ENCODE measurements around the gene RRP8.

The RRP8 gene

DNA sequence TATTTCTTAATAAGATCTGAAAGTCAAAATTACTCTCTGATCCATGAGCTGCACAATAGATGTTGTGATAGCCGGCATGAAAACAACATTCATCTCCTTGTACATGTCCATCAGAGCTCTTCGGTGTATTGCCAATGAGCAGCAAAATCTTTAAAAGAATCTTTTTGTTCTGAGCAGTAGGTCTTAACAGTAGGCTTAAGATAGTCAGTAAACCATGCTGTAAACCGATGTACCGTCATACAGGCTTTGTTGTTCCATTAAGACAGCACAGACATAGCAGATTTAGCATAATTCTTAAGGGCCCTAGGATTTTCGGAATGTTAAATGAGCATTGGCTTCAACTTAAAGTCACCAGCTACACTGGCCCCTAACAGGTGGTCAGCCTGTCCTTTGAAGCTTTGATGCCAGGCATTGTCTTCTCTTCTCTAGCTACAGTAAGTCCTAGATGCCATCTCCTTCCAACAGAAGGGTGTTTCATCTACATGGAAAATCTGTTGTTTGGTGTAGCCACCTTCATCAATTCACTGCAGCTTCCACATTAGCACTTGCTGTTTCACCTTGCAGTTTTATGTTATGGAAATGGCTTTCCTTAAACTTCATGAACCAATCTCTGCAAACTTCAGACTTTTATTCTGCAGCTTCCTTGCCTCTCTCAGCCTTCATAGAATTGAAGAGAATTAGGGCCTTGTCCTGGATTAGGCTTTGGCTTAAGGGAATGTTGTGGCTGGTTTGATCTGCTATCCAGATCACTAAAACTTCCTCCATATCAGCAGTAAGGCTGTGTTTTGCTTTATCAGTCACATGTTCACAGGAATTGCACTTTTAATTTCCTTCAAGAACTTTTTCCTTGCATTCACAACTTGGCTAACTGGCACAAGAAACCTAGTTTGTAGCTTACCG is 28.4 kb downstream of the RRP8 start:
- TF ChIP-seq, protein P1, sequence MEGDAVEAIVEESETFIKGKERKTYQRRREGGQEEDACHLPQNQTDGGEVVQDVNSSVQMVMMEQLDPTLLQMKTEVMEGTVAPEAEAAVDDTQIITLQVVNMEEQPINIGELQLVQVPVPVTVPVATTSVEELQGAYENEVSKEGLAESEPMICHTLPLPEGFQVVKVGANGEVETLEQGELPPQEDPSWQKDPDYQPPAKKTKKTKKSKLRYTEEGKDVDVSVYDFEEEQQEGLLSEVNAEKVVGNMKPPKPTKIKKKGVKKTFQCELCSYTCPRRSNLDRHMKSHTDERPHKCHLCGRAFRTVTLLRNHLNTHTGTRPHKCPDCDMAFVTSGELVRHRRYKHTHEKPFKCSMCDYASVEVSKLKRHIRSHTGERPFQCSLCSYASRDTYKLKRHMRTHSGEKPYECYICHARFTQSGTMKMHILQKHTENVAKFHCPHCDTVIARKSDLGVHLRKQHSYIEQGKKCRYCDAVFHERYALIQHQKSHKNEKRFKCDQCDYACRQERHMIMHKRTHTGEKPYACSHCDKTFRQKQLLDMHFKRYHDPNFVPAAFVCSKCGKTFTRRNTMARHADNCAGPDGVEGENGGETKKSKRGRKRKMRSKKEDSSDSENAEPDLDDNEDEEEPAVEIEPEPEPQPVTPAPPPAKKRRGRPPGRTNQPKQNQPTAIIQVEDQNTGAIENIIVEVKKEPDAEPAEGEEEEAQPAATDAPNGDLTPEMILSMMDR (IDR thresholded peaks at IDR 0.05; ENCODE audit: insufficient read depth, missing control alignments), result no peak
- no peak for FAIRE-seq
- DNase-seq (ENCODE audit: insufficient read length, low spot score), result no peak

DNA sequence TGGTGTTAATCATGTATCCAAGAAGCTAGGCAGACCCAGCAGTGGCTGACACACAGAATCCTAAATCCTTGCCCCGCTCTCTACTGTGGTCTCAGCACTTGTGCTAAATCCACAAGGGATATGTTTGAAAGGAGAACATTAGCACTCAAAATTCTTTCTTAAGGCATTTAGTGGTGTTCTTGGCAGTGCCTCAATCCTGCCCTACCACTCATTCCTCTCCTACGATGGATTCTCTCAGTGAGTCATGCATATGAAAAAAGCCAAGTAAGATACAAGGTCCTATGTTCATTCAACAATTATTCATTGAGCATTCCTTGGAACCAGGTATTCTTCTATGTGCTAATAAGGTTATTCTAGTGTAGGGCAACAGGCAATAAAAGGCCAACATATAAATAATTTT is 31.2 kb downstream of the RRP8 start:
- TF ChIP-seq, protein P1 (IDR thresholded peaks at IDR 0.05; ENCODE audit: insufficient read depth, missing control alignments), result no peak
- FAIRE-seq (no peak), DNase-seq (ENCODE audit: insufficient read length, low spot score) (no peak)

DNA sequence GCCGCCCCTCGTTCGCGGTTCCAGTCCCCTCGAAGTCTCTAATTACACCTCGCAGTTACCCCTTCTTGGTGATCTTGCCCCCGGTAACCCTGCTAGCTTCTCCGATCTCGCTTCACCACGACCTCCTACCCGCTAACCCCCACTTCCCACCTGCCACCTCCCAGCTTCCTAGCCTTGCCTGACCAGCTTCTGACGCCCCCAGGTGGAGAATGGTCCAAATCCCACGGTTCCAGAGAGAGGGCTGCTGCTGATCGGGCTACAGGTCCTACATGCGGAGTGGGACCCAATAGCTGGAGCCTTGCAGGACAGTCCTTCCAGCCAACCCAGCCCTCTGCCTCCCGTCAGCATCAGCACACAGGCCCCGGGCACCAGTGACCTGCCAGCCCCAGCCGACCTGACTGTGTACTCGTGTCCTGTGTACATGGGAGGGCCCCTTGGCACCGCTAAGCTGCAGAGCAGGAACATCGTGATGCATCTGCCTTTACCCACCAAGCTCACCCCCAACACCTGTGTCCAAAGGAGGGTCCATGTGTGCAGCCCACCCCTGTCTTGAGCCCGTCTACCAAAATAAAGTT is 31.9 kb downstream of the RRP8 start:
- DNase-seq (ENCODE audit: insufficient read length, low spot score), result no peak
- FAIRE-seq, result no peak

DNA sequence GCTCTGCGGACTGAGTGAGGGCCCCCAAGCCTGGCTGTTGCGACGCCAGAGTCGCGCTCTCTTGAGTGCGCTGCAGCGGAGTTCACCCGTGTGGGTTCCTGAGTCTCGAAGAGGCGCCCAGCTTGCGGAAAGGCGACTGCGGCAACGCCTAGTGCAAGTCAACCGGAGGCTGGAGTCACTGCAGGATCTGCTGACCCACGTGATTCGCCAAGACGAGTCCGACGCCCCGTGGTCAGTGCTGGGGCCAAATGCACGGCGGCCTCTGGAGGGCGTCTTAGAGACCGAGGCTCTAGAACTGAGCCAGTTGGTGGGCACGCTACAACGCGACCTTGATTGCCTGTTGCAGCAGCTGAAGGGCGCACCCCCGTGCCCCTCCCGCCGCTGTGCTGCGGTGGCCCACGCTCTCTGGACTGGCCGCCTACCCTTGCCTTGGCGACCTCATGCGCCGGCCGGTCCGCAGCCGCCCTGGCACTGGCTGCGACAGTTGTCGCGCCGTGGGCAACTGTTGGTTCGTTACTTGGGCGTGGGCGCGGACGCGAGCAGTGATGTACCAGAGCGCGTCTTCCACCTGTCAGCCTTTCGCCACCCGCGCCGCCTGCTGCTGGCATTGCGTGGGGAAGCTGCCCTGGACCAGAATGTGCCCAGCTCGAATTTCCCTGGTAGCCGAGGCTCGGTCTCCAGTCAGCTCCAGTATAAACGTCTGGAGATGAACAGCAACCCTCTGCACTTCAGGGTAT is 32.6 kb downstream of the RRP8 start:
- TF ChIP-seq, protein P1 (IDR thresholded peaks at IDR 0.05; ENCODE audit: insufficient read depth, missing control alignments), result no peak
- DNase-seq (ENCODE audit: insufficient read length, low spot score) (no peak), FAIRE-seq (no peak)

More for the DNA sequence above, 31.9 kb downstream of the RRP8 start:
- TF ChIP-seq, protein P1 (IDR thresholded peaks at IDR 0.05; ENCODE audit: insufficient read depth, missing control alignments), result no peak

DNA sequence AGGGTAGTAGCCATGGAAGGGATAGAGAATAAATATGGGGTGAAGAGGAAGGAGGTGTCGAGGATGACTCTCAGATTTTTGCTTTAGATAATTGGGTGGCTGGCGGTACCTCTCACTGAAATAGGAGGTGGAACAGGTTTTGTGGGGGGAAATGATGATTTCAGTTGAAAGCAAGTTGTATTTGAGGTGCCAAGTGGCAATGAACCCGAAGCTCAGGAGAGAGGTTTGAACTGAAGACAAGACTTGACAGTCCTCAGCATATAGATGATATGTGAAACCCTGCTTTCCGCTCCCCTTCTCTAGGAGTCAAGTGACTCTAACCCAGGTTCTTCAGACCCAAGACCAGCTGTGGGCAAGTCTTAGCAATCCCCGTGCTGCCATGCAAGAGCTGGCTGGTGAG is 33.7 kb downstream of the RRP8 start:
- TF ChIP-seq, protein P1 (IDR thresholded peaks at IDR 0.05; ENCODE audit: insufficient read depth, missing control alignments), result no peak
- FAIRE-seq (no peak), DNase-seq (ENCODE audit: insufficient read length, low spot score) (no peak)

DNA sequence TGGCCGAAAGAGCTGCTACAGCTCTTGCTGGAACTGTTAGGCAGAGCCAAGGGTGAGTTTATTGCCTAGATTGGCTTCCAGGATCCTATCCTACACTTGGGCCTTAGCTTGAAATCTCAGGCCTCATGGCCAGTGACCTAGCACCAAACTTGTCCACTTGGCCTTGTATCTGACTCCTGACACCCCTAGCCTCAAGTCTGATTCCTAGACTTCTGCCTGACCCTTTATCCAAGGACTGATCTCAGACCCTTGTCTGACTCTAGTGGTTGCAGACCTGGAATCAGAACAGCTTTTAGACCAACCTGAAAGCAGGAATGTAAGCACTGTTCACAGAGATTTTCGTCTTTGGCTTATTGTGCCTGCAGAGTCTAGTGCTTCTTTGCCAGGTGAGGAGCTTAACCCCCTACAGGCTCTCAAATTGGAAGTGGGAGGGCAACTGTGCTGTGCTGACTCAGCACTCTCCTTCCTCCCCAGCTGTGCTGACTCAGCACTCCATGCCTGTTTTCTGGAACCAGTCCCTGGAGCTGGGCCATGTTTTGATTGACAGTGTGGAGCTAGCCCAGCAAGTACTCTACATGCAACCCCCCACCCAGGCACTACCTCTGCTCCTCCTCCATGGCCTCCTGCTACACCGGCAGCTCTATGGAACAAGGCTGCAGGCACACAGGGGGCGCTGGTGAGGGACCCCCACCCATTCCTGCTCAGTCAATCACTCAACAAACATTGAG is 35.1 kb downstream of the RRP8 start:
- DNase-seq (ENCODE audit: insufficient read length, low spot score) (no peak), FAIRE-seq (no peak)
- TF ChIP-seq, protein P1 (IDR thresholded peaks at IDR 0.05; ENCODE audit: insufficient read depth, missing control alignments), result peak; percentile 18
